ENCODE measurements around the gene NSL1.
A peak's percentile ranks its signal among the peaks of the same experiment; 100 is the strongest.
"Not testable (repeated sequence)": the region's sequence is repeated elsewhere in the genome, so short reads cannot be mapped to it uniquely, and the experiment has no call there.

NSL1 gene

GRCh38 chr1:212783976-212784375 is 7.6 kb downstream of the NSL1 start:
- no peak for DNase-seq

- DNase-seq: no peak
Measured at GRCh38 chr1:212782422-212783154, 9.0 kb downstream of the NSL1 start.

GRCh38 chr1:212781225-212781624 is 10.4 kb downstream of the NSL1 start:
- no peak for DNase-seq

- DNase-seq: no peak
Measured at GRCh38 chr1:212780759-212781158, 10.8 kb downstream of the NSL1 start.

GRCh38 chr1:212779086-212779485 is 12.5 kb downstream of the NSL1 start:
- DNase-seq: not testable (repeated sequence)

- no peak for DNase-seq
Measured at GRCh38 chr1:212777151-212777550, 14.4 kb downstream of the NSL1 start.

- no peak for DNase-seq
Measured at GRCh38 chr1:212775241-212775640, 16.3 kb downstream of the NSL1 start.

GRCh38 chr1:212774584-212774983 is 17.0 kb downstream of the NSL1 start:
- no peak for DNase-seq

GRCh38 chr1:212773011-212773410 is 18.6 kb downstream of the NSL1 start:
- no peak for DNase-seq

- DNase-seq: no peak
Measured at GRCh38 chr1:212771341-212771740, 20.2 kb downstream of the NSL1 start.

- no peak for DNase-seq
Measured at GRCh38 chr1:212769459-212770167, 22.0 kb downstream of the NSL1 start.

GRCh38 chr1:212766825-212767224 is 24.8 kb downstream of the NSL1 start:
- not testable (repeated sequence) for DNase-seq

- DNase-seq: not testable (repeated sequence)
Measured at GRCh38 chr1:212764718-212765281, 26.8 kb downstream of the NSL1 start.

- DNase-seq: no peak
Measured at GRCh38 chr1:212762839-212763238, 28.7 kb downstream of the NSL1 start.

- DNase-seq: no peak
Measured at GRCh38 chr1:212762234-212762633, 29.3 kb downstream of the NSL1 start.

GRCh38 chr1:212760126-212760823 is 31.3 kb downstream of the NSL1 start:
- no peak for DNase-seq

- no peak for DNase-seq
Measured at GRCh38 chr1:212759683-212760082, 31.9 kb downstream of the NSL1 start.

GRCh38 chr1:212754680-212755079 is 36.9 kb downstream of the NSL1 start:
- DNase-seq: peak in 27 of 56 donors; percentile 7 to 72 (median 25)

GRCh38 chr1:212754193-212754592 is 37.4 kb downstream of the NSL1 start:
- no peak for DNase-seq

- no peak for DNase-seq
Measured at GRCh38 chr1:212753749-212754148, 37.8 kb downstream of the NSL1 start.

GRCh38 chr1:212752934-212753497 is 38.6 kb downstream of the NSL1 start:
- no peak for DNase-seq
